Fibroblast of lung (primary cell): ENCODE data around the gene CHAT. TPM values are rescaled to one million over a fixed set of nuclear protein-coding genes. Genes with fewer than 3 reads are reported as not detected.

Experiments
- DNase-seq, 2 donors: peaks; one replicate each; pipeline versions ENCODE4 v3.0.0 to v3.0.0-alpha.2; 2010; ENCODE audit warnings: low read depth in 2 of 2
- H2AFZ ChIP-seq: 2 replicates; pipeline ENCODE4 v1.5.1; 2012; ENCODE audit warnings: low read length, control low read depth, inconsistent platforms
- H3K27ac ChIP-seq: 2 replicates; pipeline ENCODE4 v1.5.1; 2011; ENCODE audit warnings: low read length, control low read depth; ENCODE audit not compliant: insufficient read depth
- H3K27me3 ChIP-seq: 2 replicates; pipeline ENCODE4 v1.5.1; 2011; ENCODE audit warnings: mild to moderate bottlenecking, low read length; ENCODE audit not compliant: control insufficient read depth, insufficient read depth
- H3K36me3 ChIP-seq: 2 replicates; pipeline ENCODE4 v1.5.1; 2011; ENCODE audit warnings: low read length; ENCODE audit not compliant: control insufficient read depth, insufficient read depth
- H3K4me1 ChIP-seq: 2 replicates; pipeline ENCODE4 v1.5.1; 2011; ENCODE audit warnings: low read length; ENCODE audit not compliant: control insufficient read depth, insufficient read depth; ENCODE audit errors: extremely low read depth
- H3K4me2 ChIP-seq: 2 replicates; pipeline ENCODE4 v1.5.1; 2011; ENCODE audit warnings: low read length, control low read depth; ENCODE audit not compliant: insufficient read depth; ENCODE audit errors: extremely low read depth
- H3K4me3 ChIP-seq, 4 experiments: fragments of 200-600 bp in 1 of 4; sonication (generic) in 1 of 4; replicated peaks in 1 of 4; 2 replicates each; pipeline ENCODE4 v1.5.1; 2011 to 2016; ENCODE audit warnings: low read length in 4 of 4, low read depth in 3 of 4, mild to moderate bottlenecking in 3 of 4, control low read depth in 2 of 4, inconsistent platforms in 1 of 4, mixed read lengths in 1 of 4; ENCODE audit not compliant: insufficient read depth in 1 of 4; ENCODE audit errors: control extremely low read depth in 1 of 4
- H3K79me2 ChIP-seq: 2 replicates; pipeline ENCODE4 v1.5.1; 2012; ENCODE audit warnings: mild to moderate bottlenecking, low read length, inconsistent platforms; ENCODE audit not compliant: control insufficient read depth, insufficient read depth
- H3K9ac ChIP-seq: 2 replicates; pipeline ENCODE4 v1.5.1; 2011; ENCODE audit warnings: mild to moderate bottlenecking, low read length, control low read depth; ENCODE audit not compliant: insufficient read depth
- H3K9me3 ChIP-seq: 2 replicates; pipeline ENCODE4 v1.5.1; 2012; ENCODE audit warnings: low read depth, low read length; ENCODE audit not compliant: control insufficient read depth, insufficient read depth
- H4K20me1 ChIP-seq: 2 replicates; pipeline ENCODE4 v1.5.1; 2011; ENCODE audit warnings: low read length; ENCODE audit not compliant: control insufficient read depth, insufficient read depth; ENCODE audit errors: extremely low read depth
- CTCF ChIP-seq, 2 donors: IDR thresholded peaks in 1 of 2; conservative IDR thresholded peaks in 1 of 2; 1 replicate in 1 of 2; 2 replicates in 1 of 2; pipeline ENCODE4 v1.5.1; 2011 to 2012; ENCODE audit warnings: low read length in 2 of 2, control low read depth in 1 of 2, inconsistent platforms in 1 of 2, low read depth in 1 of 2, mild to moderate bottlenecking in 1 of 2
- EZH2 ChIP-seq: IDR thresholded peaks from 2 replicates; pipeline ENCODE4 v1.5.1; 2012; ENCODE audit warnings: low read length, control low read depth, mild to moderate bottlenecking; ENCODE audit errors: missing control alignments
- polyA plus RNA-seq, 2 donors: library from polyadenylated mRNA; depleted of rRNA in 1 of 2; stranded (reverse) in 1 of 2; unstranded in 1 of 2; fragments of >200 nt; gene quantifications; 2 replicates each; pipeline ENCODE4 v1.2.1, GENCODE V29; 2011 to 2012; ENCODE audit warnings: missing spikeins in 1 of 2
- total RNA-seq: library from RNA; depleted of rRNA; stranded (reverse); fragments of >200 nt; gene quantifications from 2 replicates; pipeline ENCODE4 v1.2.1, GENCODE V29; 2014

CHAT gene
- total and polyA plus RNA-seq, 2 donors (not counting 1 experiment from before 2014, with no cell fraction given) = not detected

DNA sequence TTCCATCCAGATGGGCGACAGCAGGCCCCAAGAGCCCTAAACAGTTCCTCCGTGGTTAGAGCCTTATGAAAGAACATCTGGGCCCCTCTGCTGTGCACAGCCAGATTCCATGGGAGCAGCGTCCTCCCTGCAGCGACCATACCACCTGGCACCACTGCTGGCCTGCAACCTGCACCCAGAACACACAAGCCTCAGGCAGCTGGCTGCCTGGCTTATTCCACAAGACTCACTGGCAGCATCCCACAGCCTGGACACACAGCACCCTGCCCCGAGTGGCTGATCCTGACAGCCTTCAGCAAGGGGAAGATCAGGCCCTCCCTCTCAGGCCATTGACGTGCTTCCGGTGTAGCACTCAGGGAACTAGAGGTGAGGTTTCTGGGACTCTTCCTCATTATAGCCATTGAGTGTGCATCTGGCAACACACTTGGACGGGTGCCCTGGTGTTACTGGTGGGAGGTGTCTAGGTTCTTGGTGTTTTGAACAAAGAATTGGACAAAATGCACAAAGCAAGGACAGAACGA is 41.2 kb upstream of the CHAT start:
- Histone ChIP-seq H4K20me1 (no peaks in the 10 kb centered on the region), H3K27me3 (no peaks in the 10 kb centered on the region), H3K4me2 (no peak overlapping the region), H3K79me2 (no peaks in the 10 kb centered on the region), H3K4me1 (no peaks in the 10 kb centered on the region), H3K9ac (no peak overlapping the region), H3K9me3 (no peaks in the 10 kb centered on the region), H3K4me3 (no peak overlapping the region), H2AFZ (no peak overlapping the region), H3K27ac (no peak overlapping the region), H3K36me3 (no peaks in the 10 kb centered on the region)
- DNase-seq = no peak
- no peak for TF ChIP-seq CTCF (conservative IDR thresholded peaks at IDR 0.05 in 1 of 2, IDR thresholded peaks at IDR 0.05 in 1 of 2; ENCODE audit: low read depth in 1 of 2, low read length in 2 of 2)
- TF ChIP-seq EZH2 = no peak

DNA sequence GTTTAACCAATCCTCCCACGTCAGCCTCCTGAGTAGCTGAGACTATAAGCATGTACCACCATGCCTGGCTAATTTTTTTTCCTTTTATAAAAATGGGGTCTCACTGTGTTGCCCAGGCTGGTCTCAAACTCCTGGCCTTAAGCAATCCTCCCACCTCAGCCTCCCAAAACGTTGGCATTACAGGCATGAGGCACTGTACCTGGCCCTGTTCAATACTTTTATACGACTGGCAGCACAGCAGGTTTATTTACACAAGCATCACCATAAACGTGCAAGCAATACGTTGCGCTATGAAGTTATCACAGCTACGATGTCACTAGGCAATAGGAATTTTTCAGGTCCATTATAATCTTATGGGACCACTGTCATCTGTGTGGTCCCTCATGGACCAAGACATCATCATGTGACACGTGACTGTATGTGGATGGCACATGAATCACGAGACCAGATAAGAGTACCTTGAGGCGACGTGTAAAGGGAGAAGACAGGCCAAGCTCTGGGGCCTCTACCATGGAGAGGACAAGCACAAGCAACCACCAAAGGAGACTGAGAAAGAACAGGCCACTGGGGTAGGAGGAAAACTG is 38.3 kb upstream of the CHAT start:
- Histone ChIP-seq H2AFZ (no peak overlapping the region), H4K20me1 (no peaks in the 10 kb centered on the region), H3K4me3 (no peak overlapping the region), H3K4me1 (no peaks in the 10 kb centered on the region), H3K79me2 (no peaks in the 10 kb centered on the region), H3K9ac (no peak overlapping the region), H3K27me3 (no peaks in the 10 kb centered on the region), H3K9me3 (no peaks in the 10 kb centered on the region), H3K4me2 (no peak overlapping the region), H3K27ac (no peak overlapping the region), H3K36me3 (no peaks in the 10 kb centered on the region)
- DNase-seq = no peak
- TF ChIP-seq CTCF (conservative IDR thresholded peaks at IDR 0.05 in 1 of 2, IDR thresholded peaks at IDR 0.05 in 1 of 2; ENCODE audit: low read depth in 1 of 2, low read length in 2 of 2) (no peak), EZH2 (no peak)

- no peaks in the 10 kb centered on the region for H3K4me1 ChIP-seq
- no peak overlapping the region for H3K9ac ChIP-seq
- no peak for DNase-seq
- no peaks in the 10 kb centered on the region for H3K27me3 ChIP-seq
- no peaks in the 10 kb centered on the region for H3K36me3 ChIP-seq
- TF ChIP-seq EZH2 (no peak), CTCF (conservative IDR thresholded peaks at IDR 0.05 in 1 of 2, IDR thresholded peaks at IDR 0.05 in 1 of 2; ENCODE audit: low read depth in 1 of 2, low read length in 2 of 2) (no peak)
- H2AFZ ChIP-seq = no peak overlapping the region
- no peak overlapping the region for H3K27ac ChIP-seq
- no peaks in the 10 kb centered on the region for H3K9me3 ChIP-seq
- no peak overlapping the region for H3K4me3 ChIP-seq
- no peak overlapping the region for H3K4me2 ChIP-seq
- no peaks in the 10 kb centered on the region for H4K20me1 ChIP-seq
- H3K79me2 ChIP-seq = no peaks in the 10 kb centered on the region
Observed at GRCh38 chr10:49577182-49577925, 36.5 kb upstream of the CHAT start.
